HG02943 (cell line): ENCODE measurements around the gene SHANK2.
"Not testable (repeated sequence)": the region's sequence is repeated elsewhere in the genome, so short reads cannot be mapped to it uniquely, and the experiment has no call there.

Experiments used
- ATAC-seq: cut with Tn5 transposase; IDR thresholded peaks from one replicate; pipeline ENCODE4 v1.9.1; 2021; ENCODE audit warnings: mild to moderate bottlenecking, low read depth, moderate library complexity; ENCODE audit not compliant: unreplicated experiment

SHANK2 gene

DNA sequence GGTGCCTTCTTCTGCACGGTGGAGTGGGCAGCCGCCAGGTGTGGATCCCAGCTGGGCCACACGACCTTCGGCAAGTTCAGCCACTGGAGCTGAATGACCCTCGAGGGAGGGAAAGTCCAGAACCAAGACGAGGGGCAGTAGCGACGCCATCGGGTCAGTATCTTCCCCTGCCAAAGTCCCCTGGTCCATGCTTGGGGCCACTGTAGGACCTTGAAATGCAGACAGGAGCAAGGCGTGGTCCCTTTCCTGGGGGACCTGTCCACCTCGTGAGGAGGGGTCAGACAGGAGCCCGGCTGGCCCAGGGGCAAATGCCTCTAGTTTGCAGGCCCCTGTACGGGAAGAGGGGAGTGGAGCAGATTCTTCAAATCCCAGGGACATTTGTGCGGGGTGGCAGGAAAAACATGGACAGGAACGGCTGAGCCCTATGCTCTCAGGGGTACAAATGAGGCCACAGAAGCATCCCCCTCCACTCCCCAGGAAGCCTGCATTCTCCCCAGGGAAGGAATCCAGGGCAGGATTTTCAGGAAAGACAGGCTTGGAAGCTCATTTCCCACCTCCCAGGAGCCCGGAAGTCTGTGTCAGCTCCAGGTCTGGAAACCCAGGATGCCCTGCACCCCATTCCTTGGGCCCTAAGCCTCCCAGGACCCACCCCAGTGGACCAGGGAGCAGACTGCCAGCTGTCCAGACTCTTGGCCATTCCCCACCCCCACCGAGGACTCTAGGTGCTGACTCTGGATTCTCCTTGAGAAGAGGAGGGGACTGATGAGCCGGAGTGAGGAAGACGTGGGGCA is 6.6 kb downstream of the SHANK2 start:
- ATAC-seq, result no peak

DNA sequence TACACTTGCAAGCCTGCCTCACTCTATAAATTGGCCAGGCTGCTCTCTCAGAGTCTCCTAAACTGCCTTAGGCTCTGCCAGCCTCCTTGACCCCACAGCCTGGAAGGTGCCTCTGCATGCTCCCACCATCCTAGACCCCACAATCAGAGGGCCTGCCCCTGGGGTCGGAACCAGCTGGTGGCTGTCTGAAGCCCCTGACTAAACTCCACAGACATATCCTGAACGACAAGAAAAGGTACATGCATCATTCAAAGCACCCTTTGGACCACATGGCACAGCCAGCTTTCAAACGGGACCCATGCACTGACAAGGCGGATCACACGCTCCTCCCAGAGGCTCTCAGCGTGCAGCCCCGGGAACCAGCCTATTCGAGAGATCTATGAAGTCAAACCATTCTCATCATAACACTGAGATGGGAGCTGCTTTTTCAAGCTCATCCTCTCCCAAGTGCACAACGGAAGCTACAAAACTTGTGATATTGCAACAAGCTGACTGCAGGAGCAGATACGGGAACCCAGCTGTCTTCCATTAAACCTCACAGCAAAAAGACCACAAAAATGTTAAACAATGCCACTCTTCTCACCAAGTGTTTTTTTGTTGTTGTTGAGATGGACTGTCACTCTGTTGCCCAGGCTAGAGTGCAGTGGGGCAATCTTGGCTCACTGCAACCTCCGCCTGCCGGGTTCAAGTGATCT is 8.1 kb downstream of the SHANK2 start:
- no peak for ATAC-seq

DNA sequence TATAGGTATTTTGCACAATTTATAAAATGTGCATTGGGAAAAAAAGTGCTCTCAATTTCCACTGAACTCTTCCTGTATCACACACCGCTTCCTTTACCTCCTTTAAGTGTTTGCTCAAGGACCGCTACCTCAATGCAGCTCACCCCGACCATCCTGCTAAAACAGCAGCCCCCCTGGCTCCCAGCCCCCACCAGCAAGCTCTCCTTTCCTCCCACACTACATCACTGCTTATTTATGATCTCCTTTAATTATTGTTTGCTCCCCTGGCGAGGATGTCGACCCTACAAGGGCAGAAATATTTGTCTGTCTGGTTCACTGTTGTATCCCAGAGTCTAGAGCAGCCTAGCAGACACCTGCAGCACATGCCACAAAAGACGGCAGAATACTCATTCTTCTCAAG is 10.0 kb downstream of the SHANK2 start:
- no peak for ATAC-seq

GRCh38 chr11:71241721-71242259 is 10.6 kb downstream of the SHANK2 start:
- no peak for ATAC-seq

DNA sequence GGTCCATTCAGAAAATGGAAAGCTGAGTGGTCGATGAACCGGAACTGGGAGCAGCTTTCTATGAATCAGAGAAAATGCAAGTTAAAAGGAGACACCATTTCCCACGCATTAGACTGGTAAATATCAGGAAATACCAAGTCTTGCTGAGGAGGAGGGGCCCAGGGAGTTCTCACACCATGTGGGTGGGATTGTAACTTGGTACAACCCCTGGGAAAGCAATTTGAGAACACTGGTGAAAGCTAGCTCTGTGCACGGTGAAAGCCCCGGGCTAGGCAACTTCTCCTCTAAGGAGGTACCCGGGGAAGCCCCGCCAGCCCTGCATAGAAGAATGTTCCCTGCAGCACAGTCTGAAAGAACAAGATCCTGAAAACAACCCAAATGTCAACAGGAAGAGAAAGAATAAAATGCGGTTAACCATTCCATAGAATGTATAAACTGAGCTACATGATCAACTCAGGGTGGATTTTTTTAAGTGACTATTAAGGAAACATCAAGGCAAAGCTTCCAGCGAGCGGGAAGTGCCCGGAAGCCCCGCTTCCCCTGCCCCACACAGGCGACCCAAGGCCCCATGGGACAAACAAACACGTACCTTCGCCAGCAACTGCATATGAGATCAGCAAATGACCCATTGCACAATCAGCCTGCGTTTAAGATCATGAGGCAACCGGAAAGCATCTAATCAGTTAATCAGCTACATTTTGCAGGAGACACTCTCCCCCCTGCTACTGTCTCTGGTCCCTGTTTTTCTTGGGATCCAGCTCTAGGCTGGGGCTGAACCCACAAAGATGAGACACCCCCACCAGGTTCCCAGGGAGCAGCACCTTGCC is 11.3 kb downstream of the SHANK2 start:
- ATAC-seq, result no peak

- no peak for ATAC-seq
These were observed 12.2 kb downstream of the SHANK2 start for GRCh38 chr11:71240061-71240690.

- ATAC-seq, result no peak
These were observed 12.8 kb downstream of the SHANK2 start for GRCh38 chr11:71239581-71239980.

GRCh38 chr11:71238941-71239340 is 13.4 kb downstream of the SHANK2 start:
- ATAC-seq, result no peak

DNA sequence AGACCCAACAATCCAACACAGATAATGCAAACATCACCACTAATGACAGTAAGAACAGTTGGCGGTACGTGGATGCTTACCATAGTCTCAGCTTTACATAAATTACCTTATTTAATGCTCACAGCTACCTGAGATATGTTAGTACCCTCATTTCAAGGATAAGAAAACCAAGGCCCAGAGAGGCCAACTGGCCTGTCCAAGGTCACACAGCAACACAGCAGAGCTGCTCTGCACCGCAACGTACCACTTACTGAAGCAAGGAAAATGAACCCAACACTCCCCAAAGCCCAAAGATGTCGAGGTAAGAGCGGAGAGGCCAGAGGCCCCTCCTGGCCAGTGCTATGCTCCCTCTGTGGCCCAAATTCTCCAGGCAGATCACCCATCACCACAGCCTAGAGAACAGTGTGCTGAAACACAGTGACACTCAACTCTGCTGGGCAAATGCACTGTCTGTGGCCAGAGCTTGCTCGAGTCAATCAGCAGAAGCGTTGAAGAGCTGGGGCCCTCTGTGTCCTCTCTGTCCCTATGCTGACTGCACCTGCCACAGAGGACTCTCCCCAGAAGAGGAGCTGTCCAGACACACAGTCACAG is 14.0 kb downstream of the SHANK2 start:
- no peak for ATAC-seq

DNA sequence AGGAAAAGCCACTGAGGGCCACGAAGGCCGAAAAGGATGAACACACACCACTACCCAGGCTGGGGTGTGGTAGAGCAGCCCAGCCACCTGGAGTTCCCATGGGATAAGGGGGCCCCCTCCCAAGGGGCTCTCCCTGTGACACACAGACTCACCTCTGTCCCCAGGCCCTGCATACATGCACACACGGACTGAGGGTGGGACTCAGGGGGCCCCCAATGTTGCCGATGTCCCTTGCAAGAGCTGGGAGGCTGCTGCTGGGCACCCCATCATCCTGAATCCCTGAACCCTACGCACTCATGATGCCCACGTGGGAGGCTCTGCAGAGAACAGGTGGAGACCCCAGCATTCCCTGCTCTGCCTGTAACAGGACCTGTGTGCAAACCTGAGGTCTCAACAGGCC is 14.5 kb downstream of the SHANK2 start:
- ATAC-seq, result no peak

DNA sequence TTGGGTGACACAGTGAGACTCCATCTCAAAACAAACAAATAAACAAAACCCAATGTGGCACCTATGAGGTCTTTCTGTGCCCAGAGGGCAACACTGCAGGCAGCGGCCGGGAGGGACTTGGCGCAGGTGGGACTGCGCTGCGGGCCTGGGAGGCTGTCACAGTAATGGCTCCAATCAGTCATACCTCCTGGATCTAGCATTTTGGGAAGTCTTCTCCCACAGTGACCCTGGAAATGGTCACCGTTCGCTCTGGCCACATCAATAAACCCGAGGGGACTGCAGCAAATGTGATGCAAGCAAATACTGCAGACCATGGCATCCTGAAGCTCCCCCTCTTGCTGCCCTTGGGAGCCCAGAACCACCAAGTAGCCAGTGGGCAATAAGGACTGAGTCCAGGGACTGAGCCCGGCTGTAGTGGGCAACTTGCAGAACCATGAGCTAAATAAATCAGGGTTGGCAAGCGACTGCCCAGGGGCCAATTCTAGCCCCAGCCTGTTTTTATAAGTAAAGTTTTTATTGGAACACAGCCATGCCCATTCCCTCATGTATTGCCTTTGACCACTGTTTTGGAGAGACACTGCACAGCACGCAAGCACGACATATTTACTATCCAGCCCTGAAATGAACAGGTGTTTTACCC is 15.4 kb downstream of the SHANK2 start:
- ATAC-seq, result no peak

GRCh38 chr11:71235719-71236118 is 16.7 kb downstream of the SHANK2 start:
- no peak for ATAC-seq

GRCh38 chr11:71233896-71234852 is 18.2 kb downstream of the SHANK2 start:
- ATAC-seq, result not testable (repeated sequence)

DNA sequence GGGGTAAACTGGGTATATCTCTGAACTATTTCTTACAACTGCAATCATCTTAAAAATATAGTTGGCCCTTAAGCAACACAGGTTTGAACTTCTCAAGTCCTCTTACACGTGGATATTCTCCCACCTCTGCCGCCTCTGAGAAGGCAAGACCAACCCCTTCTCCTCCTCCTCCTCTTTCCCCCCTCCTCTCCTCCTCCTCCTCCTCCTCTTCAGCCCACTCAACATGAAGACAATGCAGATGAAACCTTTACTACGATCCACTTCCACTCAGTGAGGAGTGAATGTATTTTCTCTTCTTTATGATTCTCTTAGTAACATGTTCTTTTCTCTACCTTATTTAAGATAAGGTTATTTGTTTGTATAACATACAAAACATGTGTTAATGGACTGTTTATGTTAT is 20.0 kb downstream of the SHANK2 start:
- ATAC-seq, result no peak

DNA sequence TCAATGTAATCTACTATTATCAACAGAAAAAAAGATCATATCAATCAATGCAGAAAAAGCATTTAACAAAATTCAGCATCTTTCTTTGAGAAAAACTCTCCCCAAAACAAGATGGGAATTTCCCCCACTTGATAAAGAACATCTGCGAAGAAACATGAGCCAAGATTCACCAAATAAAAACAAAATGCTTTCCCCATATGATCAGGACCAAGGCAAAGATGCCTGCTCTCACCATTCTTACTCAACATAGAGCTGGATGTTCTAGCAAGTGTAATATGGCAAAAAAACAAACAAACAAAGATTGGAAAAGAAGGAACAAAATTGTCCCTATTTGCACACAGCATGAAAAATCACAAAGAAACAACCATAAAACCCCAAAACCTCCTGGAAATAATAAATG is 23.4 kb downstream of the SHANK2 start:
- ATAC-seq, result no peak

DNA sequence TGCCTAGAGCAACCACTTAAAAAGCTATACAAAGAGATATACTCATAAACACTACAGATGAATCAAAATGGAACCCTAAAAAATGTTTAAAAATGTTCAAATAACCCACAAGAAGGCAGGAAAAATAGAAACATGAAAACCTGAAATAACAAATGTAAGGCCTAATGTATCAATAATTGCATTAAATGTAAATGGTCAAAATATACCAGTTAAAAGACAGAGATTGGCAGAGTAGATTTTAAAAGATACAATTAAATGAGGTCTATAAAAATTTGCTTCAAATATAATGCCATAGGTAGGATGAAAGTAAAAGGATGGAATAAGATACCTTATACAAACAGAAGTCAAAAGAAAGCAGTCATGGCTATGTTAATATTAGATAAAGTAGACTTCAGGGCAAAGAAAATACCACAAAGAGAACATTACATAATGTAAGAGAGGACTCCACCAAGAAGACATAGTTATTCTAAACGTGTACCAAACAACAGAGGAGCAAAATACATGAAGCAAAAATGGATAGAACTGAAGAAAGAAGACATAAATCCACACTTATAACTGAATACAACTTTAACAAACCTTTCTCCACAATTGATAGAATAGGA is 25.2 kb downstream of the SHANK2 start:
- no peak for ATAC-seq

GRCh38 chr11:71223671-71224660 is 28.4 kb downstream of the SHANK2 start:
- no peak for ATAC-seq
